Trophoblast cell (in vitro differentiated cells and primary cell): ENCODE data around the gene GAS2L3.
A peak's percentile ranks its signal among the peaks of the same experiment; 100 is the strongest.

Source experiments
- DNase-seq, 2 donors: peaks; one replicate each; pipeline ENCODE4 v3.0.0-alpha.2; 2016
- H2AFZ ChIP-seq: 2 replicates; pipeline ENCODE4 v1.6.1; 2013; ENCODE audit warnings: low read length, moderate library complexity, mild to moderate bottlenecking; ENCODE audit not compliant: insufficient read depth, poor library complexity
- H2AK5ac ChIP-seq: 2 replicates; pipeline ENCODE4 v1.6.1; 2013; ENCODE audit warnings: mild to moderate bottlenecking, low read length
- H2BK120ac ChIP-seq: 2 replicates; pipeline ENCODE4 v1.6.1; 2013; ENCODE audit warnings: low read length, mild to moderate bottlenecking, moderate library complexity; ENCODE audit not compliant: insufficient read depth, poor library complexity
- H2BK12ac ChIP-seq: 2 replicates; pipeline ENCODE4 v1.6.1; 2013; ENCODE audit warnings: mild to moderate bottlenecking, low read length, moderate library complexity
- H2BK5ac ChIP-seq: 2 replicates; pipeline ENCODE4 v1.6.1; 2013; ENCODE audit warnings: low read length, low read depth, moderate library complexity, mild to moderate bottlenecking; ENCODE audit not compliant: poor library complexity
- H3K14ac ChIP-seq: 2 replicates; pipeline ENCODE4 v1.6.1; 2013; ENCODE audit warnings: mild to moderate bottlenecking, low read length
- H3K18ac ChIP-seq: 2 replicates; pipeline ENCODE4 v1.6.1; 2013; ENCODE audit warnings: mild to moderate bottlenecking, low read length
- H3K23ac ChIP-seq: 2 replicates; pipeline ENCODE4 v1.6.1; 2013; ENCODE audit warnings: low read length
- H3K27ac ChIP-seq: 2 replicates; pipeline ENCODE4 v1.5.1; 2013; ENCODE audit warnings: low read depth, mild to moderate bottlenecking, inconsistent platforms, low read length, moderate library complexity
- H3K27me3 ChIP-seq: 2 replicates; pipeline ENCODE4 v1.6.1; 2013; ENCODE audit warnings: inconsistent platforms, mild to moderate bottlenecking, low read length, moderate library complexity; ENCODE audit not compliant: insufficient read depth
- H3K36me3 ChIP-seq, 2 experiments: 1 replicate in 1 of 2; 2 replicates in 1 of 2; pipeline ENCODE4 v1.6.1; 2013; ENCODE audit warnings: low read length in 2 of 2, mild to moderate bottlenecking in 2 of 2, moderate library complexity in 1 of 2; ENCODE audit not compliant: insufficient read depth in 2 of 2, control insufficient read depth in 1 of 2
- H3K4ac ChIP-seq: 2 replicates; pipeline ENCODE4 v1.6.1; 2013; ENCODE audit warnings: low read depth, mild to moderate bottlenecking, low read length, moderate library complexity
- H3K4me1 ChIP-seq, 2 experiments: 1 replicate in 1 of 2; 2 replicates in 1 of 2; pipeline ENCODE4 v1.6.1; 2013; ENCODE audit warnings: low read length in 2 of 2, mild to moderate bottlenecking in 2 of 2, moderate library complexity in 1 of 2; ENCODE audit not compliant: insufficient read depth in 2 of 2, control insufficient read depth in 1 of 2
- H3K4me2 ChIP-seq: 2 replicates; pipeline ENCODE4 v1.6.1; 2013; ENCODE audit warnings: inconsistent platforms, mild to moderate bottlenecking, low read length, moderate library complexity
- H3K4me3 ChIP-seq: 2 replicates; pipeline ENCODE4 v1.5.1; 2013; ENCODE audit warnings: mild to moderate bottlenecking, low read depth, low read length, inconsistent platforms
- H3K79me1 ChIP-seq: one replicate; pipeline ENCODE4 v1.6.1; 2013; ENCODE audit warnings: low read length
- H3K79me2 ChIP-seq: 2 replicates; pipeline ENCODE4 v1.6.1; 2013; ENCODE audit warnings: low read length, mild to moderate bottlenecking; ENCODE audit not compliant: control insufficient read depth, insufficient read depth, poor library complexity
- H3K9ac ChIP-seq: 2 replicates; pipeline ENCODE4 v1.6.1; 2013; ENCODE audit warnings: mild to moderate bottlenecking, low read length
- H3K9me3 ChIP-seq: 2 replicates; pipeline ENCODE4 v1.6.1; 2013; ENCODE audit warnings: low read depth, mild to moderate bottlenecking, control low read depth, inconsistent platforms, low read length; ENCODE audit not compliant: insufficient read depth
- H4K12ac ChIP-seq: 2 replicates; pipeline ENCODE4 v1.6.1; 2013; ENCODE audit warnings: low read depth, mild to moderate bottlenecking, low read length, moderate library complexity
- H4K8ac ChIP-seq: 2 replicates; pipeline ENCODE4 v1.6.1; 2013; ENCODE audit warnings: low read depth, mild to moderate bottlenecking, low read length, moderate library complexity
- H4K91ac ChIP-seq: one replicate; pipeline ENCODE4 v1.6.1; 2013; ENCODE audit warnings: low read depth, mild to moderate bottlenecking, low read length, moderate library complexity
- WGBS: extraction: QIAGEN DNeasy Blood & Tissue Kit; methylation state at CpG from one replicate; pipeline ENCODE4 v1.1.7; 2013; ENCODE audit warnings: missing lambda C conversion rate; ENCODE audit not compliant: insufficient read length, insufficient coverage; ENCODE audit errors: extremely low coverage; 5-methylcytosine and 5-hydroxymethylcytosine counted together

Gene GAS2L3

DNA sequence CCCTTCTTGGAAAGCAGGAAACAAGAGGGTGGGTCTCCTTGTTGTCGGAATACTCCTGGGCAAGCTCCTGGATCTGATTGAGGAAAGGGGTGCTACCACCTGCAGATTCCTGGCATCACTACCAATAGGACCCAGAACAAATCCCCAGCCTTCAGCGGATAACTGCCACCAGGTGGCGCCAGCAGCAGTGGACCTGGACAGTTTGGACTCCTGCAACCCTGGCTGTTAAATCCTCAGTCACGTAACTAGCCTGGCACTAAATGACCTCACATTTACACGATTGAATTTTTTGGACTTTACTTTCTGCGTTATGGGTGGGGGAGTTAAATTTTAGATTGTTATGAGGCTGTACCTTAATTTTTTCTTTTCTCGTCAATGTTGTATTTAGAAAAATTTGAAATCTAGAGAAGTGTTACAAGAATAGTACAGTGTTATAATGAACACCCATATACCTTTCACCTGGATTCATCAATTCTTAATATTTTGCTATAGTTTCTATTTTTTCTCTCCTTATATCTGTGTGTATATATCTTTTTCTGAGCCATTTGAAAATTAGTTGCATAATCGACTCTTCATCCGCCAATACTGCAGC lies 95.6 kb downstream of the GAS2L3 start:
- Histone ChIP-seq H2AK5ac (no peak overlapping the region), H3K4ac (no peak overlapping the region), H3K27me3 (no peaks in the 10 kb centered on the region), H3K27ac (no peak overlapping the region), H3K4me2 (no peak overlapping the region), H3K14ac (no peak overlapping the region), H3K4me3 (no peak overlapping the region), H3K18ac (no peak overlapping the region), H4K91ac (no peak overlapping the region), H4K12ac (no peak overlapping the region), H2AFZ (no peak overlapping the region), H3K9ac (no peak overlapping the region), H3K79me1 (no peaks in the 10 kb centered on the region), H3K4me1 (no peaks in the 10 kb centered on the region), H4K8ac (no peak overlapping the region), H3K23ac (no peak overlapping the region), H3K9me3 (no peaks in the 10 kb centered on the region), H3K36me3 (no peaks in the 10 kb centered on the region), H2BK120ac (no peak overlapping the region), H2BK5ac (no peak overlapping the region), H3K79me2 (no peaks in the 10 kb centered on the region), H2BK12ac (no peak overlapping the region)
- DNase-seq: peak; percentile 59 to 85
- no CpG with 5 or more reads among the region's 9 CpGs for WGBS

DNA sequence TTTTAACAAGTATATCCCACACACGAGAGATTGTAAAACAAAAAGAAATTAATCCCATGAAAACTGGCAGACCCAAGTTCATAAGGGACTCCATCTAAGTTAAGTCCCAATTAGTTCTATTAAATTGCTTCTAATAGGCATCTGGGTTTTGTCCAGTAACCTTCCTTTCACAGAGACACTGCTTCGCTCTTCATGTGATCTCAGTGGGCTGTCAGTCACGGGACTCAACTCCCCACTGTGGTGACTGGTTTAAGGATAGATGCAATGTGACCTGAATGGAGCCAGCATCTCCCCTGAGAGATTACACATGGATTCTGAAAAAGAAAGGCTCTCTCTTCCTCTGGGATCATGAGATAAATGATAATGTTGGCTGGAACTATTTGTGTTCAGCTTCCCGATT lies 96.4 kb downstream of the GAS2L3 start:
- WGBS: no CpG with 5 or more reads among the region's 4 CpGs
- Histone ChIP-seq H3K79me1 (no peaks in the 10 kb centered on the region), H2BK12ac (no peak overlapping the region), H2AK5ac (no peak overlapping the region), H4K12ac (no peak overlapping the region), H4K8ac (no peak overlapping the region), H3K18ac (no peak overlapping the region), H3K23ac (no peak overlapping the region), H3K4me2 (no peak overlapping the region), H2BK5ac (no peak overlapping the region), H3K9me3 (no peaks in the 10 kb centered on the region), H3K27me3 (no peaks in the 10 kb centered on the region), H3K36me3 (no peaks in the 10 kb centered on the region), H4K91ac (no peak overlapping the region), H3K79me2 (no peaks in the 10 kb centered on the region), H3K4me3 (no peak overlapping the region), H3K14ac (no peak overlapping the region), H3K4me1 (no peaks in the 10 kb centered on the region), H2AFZ (no peak overlapping the region), H3K9ac (no peak overlapping the region), H3K4ac (no peak overlapping the region), H2BK120ac (no peak overlapping the region), H3K27ac (no peak overlapping the region)
- DNase-seq: no peak

DNA sequence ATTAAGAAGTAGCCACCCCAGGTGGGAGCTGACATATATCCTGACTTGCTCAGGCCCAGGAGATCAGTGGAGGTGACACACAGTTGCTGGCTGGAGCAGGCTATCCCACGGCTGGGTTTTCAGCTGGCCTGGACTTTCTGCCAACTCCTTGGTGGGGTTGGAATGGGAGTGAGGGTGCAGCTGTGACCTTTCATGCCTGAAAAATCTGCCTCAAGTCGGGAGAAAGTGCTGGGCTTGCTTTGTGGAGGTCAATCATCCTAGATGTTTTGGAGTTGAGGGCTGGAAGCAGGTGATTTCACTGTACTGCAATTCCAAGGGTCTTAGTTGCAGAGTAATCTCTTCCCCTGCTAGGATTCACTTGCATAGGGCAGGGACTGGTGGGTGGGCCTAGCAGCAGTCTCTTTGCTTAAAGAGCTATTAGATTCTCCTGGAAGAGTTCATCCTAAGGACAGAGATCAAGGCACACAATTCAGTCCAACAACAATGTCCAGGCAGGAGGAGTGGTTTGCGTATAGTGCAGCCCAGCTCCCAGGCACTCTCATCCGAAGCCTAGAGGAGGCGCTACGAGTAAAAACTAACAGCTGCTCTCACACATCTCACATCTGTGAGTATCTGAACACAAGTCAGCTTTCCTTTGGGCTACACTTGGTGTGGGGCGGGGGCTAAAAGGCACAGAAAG lies 98.1 kb downstream of the GAS2L3 start:
- H3K4me3 ChIP-seq: no peak overlapping the region
- H3K36me3 ChIP-seq: no peaks in the 10 kb centered on the region
- H2AFZ ChIP-seq: no peak overlapping the region
- no peak overlapping the region for H4K91ac ChIP-seq
- no peaks in the 10 kb centered on the region for H3K79me1 ChIP-seq
- H3K27me3 ChIP-seq: no peaks in the 10 kb centered on the region
- H3K4ac ChIP-seq: no peak overlapping the region
- no peak overlapping the region for H3K14ac ChIP-seq
- H3K18ac ChIP-seq: no peak overlapping the region
- no peak overlapping the region for H3K9ac ChIP-seq
- no peak overlapping the region for H4K8ac ChIP-seq
- no peak overlapping the region for H3K23ac ChIP-seq
- no peak for DNase-seq
- no peaks in the 10 kb centered on the region for H3K4me1 ChIP-seq
- H3K27ac ChIP-seq: no peak overlapping the region
- no CpG with 5 or more reads among the region's 7 CpGs for WGBS
- no peak overlapping the region for H4K12ac ChIP-seq
- H2BK120ac ChIP-seq: no peak overlapping the region
- H2BK5ac ChIP-seq: no peak overlapping the region
- H2AK5ac ChIP-seq: no peak overlapping the region
- no peaks in the 10 kb centered on the region for H3K79me2 ChIP-seq
- no peaks in the 10 kb centered on the region for H3K9me3 ChIP-seq
- no peak overlapping the region for H2BK12ac ChIP-seq
- no peak overlapping the region for H3K4me2 ChIP-seq

DNA sequence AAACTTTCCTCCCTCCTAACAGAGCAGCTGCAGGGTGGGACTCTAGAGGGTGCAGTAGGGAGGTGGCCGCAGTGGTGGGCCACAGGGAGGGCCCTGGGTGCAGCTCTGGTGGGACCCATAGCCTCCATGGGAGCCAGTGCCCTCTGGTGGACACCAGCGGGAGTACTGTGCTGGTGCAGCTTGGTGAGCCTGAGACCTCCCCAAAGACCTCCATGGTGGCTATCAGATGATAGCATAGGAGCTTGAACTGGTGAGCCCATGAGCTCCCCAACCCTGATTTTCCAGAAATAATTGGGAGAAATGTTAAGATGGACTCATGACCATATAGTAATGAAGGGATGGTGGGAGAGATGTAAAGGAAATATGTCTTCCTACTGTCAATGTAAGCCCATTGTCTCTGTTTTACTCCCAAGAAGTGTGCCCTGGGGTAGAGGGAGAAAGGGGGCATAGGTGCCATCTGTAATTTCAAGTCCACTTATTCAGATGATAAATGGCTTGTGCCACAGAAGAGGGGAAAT lies 98.7 kb downstream of the GAS2L3 start:
- Histone ChIP-seq H3K23ac (no peak overlapping the region), H3K4me3 (no peak overlapping the region), H3K79me2 (no peaks in the 10 kb centered on the region), H3K9ac (no peak overlapping the region), H3K18ac (no peak overlapping the region), H4K12ac (no peak overlapping the region), H3K36me3 (no peaks in the 10 kb centered on the region), H3K9me3 (no peaks in the 10 kb centered on the region), H3K4me2 (no peak overlapping the region), H4K8ac (no peak overlapping the region), H3K27me3 (no peaks in the 10 kb centered on the region), H3K4me1 (no peaks in the 10 kb centered on the region), H3K79me1 (no peaks in the 10 kb centered on the region), H2AK5ac (no peak overlapping the region), H2BK12ac (no peak overlapping the region), H2BK5ac (no peak overlapping the region), H3K27ac (no peak overlapping the region), H3K4ac (no peak overlapping the region), H2AFZ (no peak overlapping the region), H2BK120ac (no peak overlapping the region), H3K14ac (no peak overlapping the region), H4K91ac (no peak overlapping the region)
- WGBS: no CpG with 5 or more reads among the region's 2 CpGs
- DNase-seq: peak in 1 of 2 donors; percentile 35
